Measurements from ENCODE around the gene ABHD6.

ABHD6 gene

GRCh38 chr3:58298190-58298589, 60.6 kb downstream of the ABHD6 start:
- no peak for DNase-seq (ENCODE audit: low read depth in 1 of 2, low spot score in 1 of 2)
- peaks cover 9% of the 10 kb centered on the region for H3K27me3 ChIP-seq (ENCODE audit: insufficient read depth, poor library complexity, severe bottlenecking)
- no peak overlapping the region for H3K27ac ChIP-seq (replicated peaks)
- no peak for TF ChIP-seq REST (IDR thresholded peaks at IDR 0.05; ENCODE audit: insufficient replicate concordance, low read depth)
- no peak for TF ChIP-seq GABPA (IDR thresholded peaks at IDR 0.05; ENCODE audit: low read depth)
- TF ChIP-seq CTCF (IDR thresholded peaks at IDR 0.05; ENCODE audit: insufficient read depth, low read length): no peak
- TF ChIP-seq POLR2AphosphoS5 (IDR thresholded peaks at IDR 0.05; ENCODE audit: low read depth): no peak
- TF ChIP-seq SPI1 (IDR thresholded peaks at IDR 0.05; ENCODE audit: borderline replicate concordance, low read depth): no peak
- H3K4me3 ChIP-seq (replicated peaks; ENCODE audit: insufficient read depth, low read length): no peak overlapping the region

GRCh38 chr3:58299075-58299474, 61.5 kb downstream of the ABHD6 start:
- Histone ChIP-seq H3K27me3 (ENCODE audit: insufficient read depth, poor library complexity, severe bottlenecking) (peaks cover 9% of the 10 kb centered on the region), H3K27ac (replicated peaks) (no peak overlapping the region), H3K4me3 (replicated peaks; ENCODE audit: insufficient read depth, low read length) (no peak overlapping the region)
- no peak for TF ChIP-seq POLR2AphosphoS5 (IDR thresholded peaks at IDR 0.05; ENCODE audit: low read depth)
- no peak for TF ChIP-seq GABPA (IDR thresholded peaks at IDR 0.05; ENCODE audit: low read depth)
- DNase-seq (ENCODE audit: low read depth in 1 of 2, low spot score in 1 of 2): no peak

- no peak for DNase-seq (ENCODE audit: low read depth in 1 of 2, low spot score in 1 of 2)
Observed at GRCh38 chr3:58299839-58300516, 62.4 kb downstream of the ABHD6 start.

More at GRCh38 chr3:58299839-58300516, 62.4 kb downstream of the ABHD6 start:
- H3K4me3 ChIP-seq (replicated peaks; ENCODE audit: insufficient read depth, low read length): no peak overlapping the region
- H3K27ac ChIP-seq (replicated peaks): no peak overlapping the region
- no peak for TF ChIP-seq SPI1 (IDR thresholded peaks at IDR 0.05; ENCODE audit: borderline replicate concordance, low read depth)
- TF ChIP-seq POLR2AphosphoS5 (IDR thresholded peaks at IDR 0.05; ENCODE audit: low read depth): no peak
- TF ChIP-seq CTCF (IDR thresholded peaks at IDR 0.05; ENCODE audit: insufficient read depth, low read length): peak; percentile 16
- TF ChIP-seq REST (IDR thresholded peaks at IDR 0.05; ENCODE audit: insufficient replicate concordance, low read depth): no peak
- no peak for TF ChIP-seq GABPA (IDR thresholded peaks at IDR 0.05; ENCODE audit: low read depth)
- peaks cover 9% of the 10 kb centered on the region for H3K27me3 ChIP-seq (ENCODE audit: insufficient read depth, poor library complexity, severe bottlenecking)
